GM18507 (cell line): ENCODE results near the gene IPO4.
A peak's percentile ranks its signal among the peaks of the same experiment; 100 is the strongest.

Source experiments
- DNase-seq: peaks from one replicate; pipeline ENCODE4 v3.0.0; 2011; ENCODE audit warnings: low read depth; ENCODE audit not compliant: insufficient read length; ENCODE audit errors: extremely low spot score
- FAIRE-seq: peaks from 2 replicates; lab custom pipeline; 2011; peaks lifted over from hg19 to GRCh38; lab: Jason Lieb, UNC

IPO4 gene

GRCh38 chr14:24138396-24139271 is 50.0 kb downstream of the IPO4 start:
- DNase-seq (no peak), FAIRE-seq (no peak)

- no peak for FAIRE-seq
- DNase-seq: no peak
Measured at GRCh38 chr14:24137529-24138395, 50.9 kb downstream of the IPO4 start.

- FAIRE-seq: no peak
- DNase-seq: no peak
Measured at GRCh38 chr14:24136684-24137528, 51.7 kb downstream of the IPO4 start.

GRCh38 chr14:24135834-24136683 is 52.6 kb downstream of the IPO4 start, which contains the start of gene PSME1:
PSME1 (plus strand) TSS chr14:24136194; CDS start chr14:24136263, 69 bp downstream.
- FAIRE-seq (peak; percentile 93), DNase-seq (peak; percentile 83)

- FAIRE-seq (no peak), DNase-seq (no peak)
Measured at GRCh38 chr14:24135584-24135833, 53.1 kb downstream of the IPO4 start.

GRCh38 chr14:24133735-24134134 is 54.9 kb downstream of the IPO4 start:
- DNase-seq (no peak), FAIRE-seq (no peak)

- FAIRE-seq (no peak), DNase-seq (no peak)
Measured at GRCh38 chr14:24132976-24133375, 55.6 kb downstream of the IPO4 start.

GRCh38 chr14:24132061-24132685 is 56.4 kb downstream of the IPO4 start:
- FAIRE-seq (no peak), DNase-seq (no peak)

- no peak for DNase-seq
- no peak for FAIRE-seq
Measured at GRCh38 chr14:24131549-24131966, 57.1 kb downstream of the IPO4 start.

- DNase-seq (no peak), FAIRE-seq (no peak)
Measured at GRCh38 chr14:24130717-24131548, 57.7 kb downstream of the IPO4 start.

- no peak for FAIRE-seq
- no peak for DNase-seq
Measured at GRCh38 chr14:24130380-24130716, 58.3 kb downstream of the IPO4 start, which contains the start of gene FITM1. FITM1 (plus strand) TSS chr14:24130659; CDS start chr14:24131564, 905 bp downstream.
